Body of pancreas (tissue), 4 donors: ENCODE results near the gene RAB30. TPM values are rescaled to one million over a fixed set of nuclear protein-coding genes. Genes with fewer than 3 reads are reported as not detected.

Experiments
- ATAC-seq: fragments of 150-250 bp; one replicate; pipeline ENCODE4 v1.9.1; 2016
- DNase-seq, 4 donors: peaks; one replicate each; pipeline ENCODE4 v3.0.0-alpha.2; 2019
- H3K27ac ChIP-seq, 4 donors: fragments of 200-600 bp; sonication (generic); 1 replicate in 3 of 4; 2 replicates in 1 of 4; pipeline versions ENCODE4 v1.5.1 to v1.6.1; 2016 to 2019; ENCODE audit warnings: mild to moderate bottlenecking in 1 of 4, mixed read lengths in 1 of 4, moderate library complexity in 1 of 4
- H3K27me3 ChIP-seq, 2 donors: fragments of 200-600 bp; sonication (generic); one replicate each; pipeline ENCODE4 v1.6.0; 2016; ENCODE audit warnings: mild to moderate bottlenecking in 1 of 2
- H3K36me3 ChIP-seq, 2 donors: fragments of 200-600 bp; sonication (generic); replicated peaks in 1 of 2; 2 replicates each; pipeline ENCODE4 v1.5.1; 2016; ENCODE audit warnings: low read depth in 2 of 2; ENCODE audit not compliant: insufficient read depth in 1 of 2
- H3K4me1 ChIP-seq: fragments of 200-600 bp; sonication (generic); one replicate; pipeline ENCODE4 v1.6.0; 2016
- H3K4me3 ChIP-seq, 2 donors: fragments of 200-600 bp; sonication (generic); 1 replicate in 1 of 2; 2 replicates in 1 of 2; pipeline ENCODE4 v1.5.1; 2016 to 2019
- H3K9me3 ChIP-seq, 3 donors: fragments of 200-600 bp; sonication (generic); 1 replicate in 2 of 3; 2 replicates in 1 of 3; pipeline ENCODE4 v1.5.1; 2016
- POLR2A ChIP-seq, 3 donors: fragments of 450-650 bp; IDR thresholded peaks; one replicate each; pipeline ENCODE4 v1.6.1; 2016; ENCODE audit warnings: antibody characterized with exemption in 3 of 3, mild to moderate bottlenecking in 2 of 3
- WGBS, 2 donors: methylation state at CpG; one replicate each; pipeline ENCODE4 v1.1.5; 2017; 5-methylcytosine and 5-hydroxymethylcytosine counted together
- intact Hi-C: fragments of 100-400 bp; cut with DNase I; formaldehyde crosslinking; loops from one replicate; pipeline ENCODE4 v1.15.1; 2023
- total RNA-seq, 2 donors: library from RNA; depleted of rRNA; stranded (reverse); fragments of >200 nt; gene quantifications; one replicate each; pipeline ENCODE4 v1.1.0, GENCODE V29; 2016
- TF ChIP-seq, protein P1 (sequence below), 7 experiments: fragments of 450-650 bp in 4 of 7; fragments of 200-600 bp in 3 of 7; sonication (generic) in 3 of 7; IDR thresholded peaks; one replicate each; pipeline ENCODE4 v1.5.1; 2016 to 2019; ENCODE audit warnings: antibody characterized with exemption in 7 of 7

Gene RAB30
- total RNA-seq, 2 donors from 2014 or later = 1.6 to 10.4 TPM

GRCh38 chr11:83116015-83116641 is 44.4 kb upstream of the RAB30 start:
- 80 to 94% methylated on average over 3 of the region's 3 CpGs for WGBS, 2 donors
- Histone ChIP-seq H3K4me3 (no peak overlapping the region), H3K36me3 (no peaks in the 10 kb centered on the region), H3K9me3 (no peaks in the 10 kb centered on the region), H3K27me3 (no peaks in the 10 kb centered on the region), H3K4me1 (no peaks in the 10 kb centered on the region), H3K27ac (no peak overlapping the region)
- TF ChIP-seq, protein P1, sequence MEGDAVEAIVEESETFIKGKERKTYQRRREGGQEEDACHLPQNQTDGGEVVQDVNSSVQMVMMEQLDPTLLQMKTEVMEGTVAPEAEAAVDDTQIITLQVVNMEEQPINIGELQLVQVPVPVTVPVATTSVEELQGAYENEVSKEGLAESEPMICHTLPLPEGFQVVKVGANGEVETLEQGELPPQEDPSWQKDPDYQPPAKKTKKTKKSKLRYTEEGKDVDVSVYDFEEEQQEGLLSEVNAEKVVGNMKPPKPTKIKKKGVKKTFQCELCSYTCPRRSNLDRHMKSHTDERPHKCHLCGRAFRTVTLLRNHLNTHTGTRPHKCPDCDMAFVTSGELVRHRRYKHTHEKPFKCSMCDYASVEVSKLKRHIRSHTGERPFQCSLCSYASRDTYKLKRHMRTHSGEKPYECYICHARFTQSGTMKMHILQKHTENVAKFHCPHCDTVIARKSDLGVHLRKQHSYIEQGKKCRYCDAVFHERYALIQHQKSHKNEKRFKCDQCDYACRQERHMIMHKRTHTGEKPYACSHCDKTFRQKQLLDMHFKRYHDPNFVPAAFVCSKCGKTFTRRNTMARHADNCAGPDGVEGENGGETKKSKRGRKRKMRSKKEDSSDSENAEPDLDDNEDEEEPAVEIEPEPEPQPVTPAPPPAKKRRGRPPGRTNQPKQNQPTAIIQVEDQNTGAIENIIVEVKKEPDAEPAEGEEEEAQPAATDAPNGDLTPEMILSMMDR (IDR thresholded peaks at IDR 0.05) = no peak
- TF ChIP-seq POLR2A (IDR thresholded peaks at IDR 0.05) = no peak
- ATAC-seq (no peak), DNase-seq (no peak)
- intact Hi-C loops = no loop called here

DNA sequence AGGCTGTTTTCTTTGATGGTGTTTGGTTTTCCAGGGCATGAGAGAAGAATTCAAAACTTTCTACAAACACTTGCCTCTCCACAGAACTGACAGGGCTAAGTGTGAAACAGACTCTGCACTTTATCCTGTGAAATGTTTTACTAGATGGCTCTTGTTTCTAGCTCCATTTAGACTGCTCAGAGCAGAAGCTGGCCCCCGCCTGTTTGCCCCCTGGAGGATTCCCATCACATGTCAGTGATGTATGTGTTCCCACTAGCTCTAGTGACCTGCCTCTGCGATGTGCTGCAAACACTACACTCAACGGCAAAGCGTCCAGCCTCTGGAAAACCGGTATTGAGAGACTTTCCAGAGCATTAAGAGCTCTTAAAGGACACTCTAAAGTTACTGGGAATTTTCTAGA is 43.9 kb upstream of the RAB30 start:
- Histone ChIP-seq H3K4me3 (no peak overlapping the region), H3K9me3 (no peaks in the 10 kb centered on the region), H3K27ac (no peak overlapping the region), H3K4me1 (no peaks in the 10 kb centered on the region), H3K36me3 (no peaks in the 10 kb centered on the region), H3K27me3 (no peaks in the 10 kb centered on the region)
- intact Hi-C loops = no loop called here
- WGBS, 2 donors = 65 to 71% methylated on average over 5 of the region's 5 CpGs
- ATAC-seq (no peak), DNase-seq (no peak)
- no peak for TF ChIP-seq POLR2A (IDR thresholded peaks at IDR 0.05)
- TF ChIP-seq, protein P1 (IDR thresholded peaks at IDR 0.05) = no peak

DNA sequence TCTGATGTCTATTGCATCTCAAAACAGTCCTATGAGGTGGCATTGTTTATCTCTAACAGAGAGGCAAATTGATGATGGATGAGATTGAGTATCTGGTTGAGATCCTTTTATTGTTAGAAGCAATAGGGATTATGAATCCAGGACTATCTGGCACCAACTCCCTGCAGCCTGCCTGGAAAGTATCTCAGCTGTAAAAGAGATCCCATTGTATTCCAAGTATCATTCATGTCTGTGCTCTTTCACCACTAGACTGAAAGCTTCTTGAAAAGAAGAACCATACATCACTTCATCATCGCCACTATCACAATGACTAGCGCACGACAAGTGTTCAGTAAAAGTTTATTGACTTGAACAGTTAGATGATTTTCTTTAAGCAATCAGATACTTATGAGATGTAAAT is 43.3 kb upstream of the RAB30 start:
- Histone ChIP-seq H3K27me3 (no peaks in the 10 kb centered on the region), H3K4me3 (no peak overlapping the region)
- no peak for ATAC-seq

DNA sequence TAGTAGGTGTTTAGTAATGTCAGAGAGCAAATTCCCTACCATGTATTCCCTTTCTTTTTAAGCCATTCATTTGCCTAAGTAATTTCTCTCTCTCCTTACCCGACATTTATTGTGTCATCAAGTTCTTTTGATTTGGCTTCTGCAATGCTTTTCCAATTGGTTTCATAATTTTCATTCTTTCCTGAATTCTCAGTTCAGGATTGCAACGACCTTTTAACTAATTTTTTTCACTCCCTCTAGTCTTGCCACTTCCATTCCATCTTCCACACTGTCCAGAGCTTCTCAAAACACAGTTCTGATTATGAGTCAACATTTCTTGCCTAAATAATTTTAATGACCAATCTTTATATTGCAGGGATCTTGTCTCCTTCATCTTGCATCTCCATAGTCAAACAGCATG is 41.2 kb upstream of the RAB30 start:
- ATAC-seq (no peak), DNase-seq (no peak)
- intact Hi-C loops = no loop called here
- H3K36me3 ChIP-seq = no peaks in the 10 kb centered on the region
- TF ChIP-seq, protein P1 (IDR thresholded peaks at IDR 0.05) = no peak
- TF ChIP-seq POLR2A (IDR thresholded peaks at IDR 0.05) = no peak
- no peaks in the 10 kb centered on the region for H3K27me3 ChIP-seq
- no peaks in the 10 kb centered on the region for H3K9me3 ChIP-seq
- H3K4me1 ChIP-seq = no peaks in the 10 kb centered on the region
- no peak overlapping the region for H3K4me3 ChIP-seq
- no peak overlapping the region for H3K27ac ChIP-seq
- 79 to 81% methylated on average over 2 of the region's 2 CpGs for WGBS, 2 donors

More for the DNA sequence above, 43.3 kb upstream of the RAB30 start:
- TF ChIP-seq, protein P1 (IDR thresholded peaks at IDR 0.05) = no peak
- TF ChIP-seq POLR2A (IDR thresholded peaks at IDR 0.05) = no peak
- H3K27ac ChIP-seq = no peak overlapping the region
- intact Hi-C loops = no loop called here
- H3K9me3 ChIP-seq = no peaks in the 10 kb centered on the region
- H3K4me1 ChIP-seq = no peaks in the 10 kb centered on the region
- no peaks in the 10 kb centered on the region for H3K36me3 ChIP-seq
- DNase-seq = no peak
- WGBS, 2 donors = 92 to 93% methylated on average over 3 of the region's 3 CpGs

GRCh38 chr11:83105168-83105567 is 33.5 kb upstream of the RAB30 start:
- Histone ChIP-seq H3K27ac (no peak overlapping the region), H3K27me3 (no peaks in the 10 kb centered on the region), H3K36me3 (no peaks in the 10 kb centered on the region), H3K4me1 (no peaks in the 10 kb centered on the region), H3K9me3 (no peaks in the 10 kb centered on the region), H3K4me3 (no peak overlapping the region)
- no peak for ATAC-seq
- TF ChIP-seq POLR2A (IDR thresholded peaks at IDR 0.05) = no peak
- TF ChIP-seq, protein P1 (IDR thresholded peaks at IDR 0.05) = no peak
- intact Hi-C loops = no loop called here
- no peak for DNase-seq
- 85% methylated on average over 1 of the region's 1 CpG for WGBS, 2 donors
